Left lung (tissue), 10 donors: ENCODE data around the gene PTPRN2. TPM values are rescaled to one million over a fixed set of nuclear protein-coding genes. Genes with fewer than 3 reads are reported as not detected.
A peak's percentile ranks its signal among the peaks of the same experiment; 100 is the strongest.
"Not testable (repeated sequence)": the region's sequence is repeated elsewhere in the genome, so short reads cannot be mapped to it uniquely, and the experiment has no call there.

ENCODE experiments used
- ATAC-seq: fragments of 200-7000 bp; cut with Tn5 transposase; one replicate; pipeline ENCODE4 v1.9.1; 2020; ENCODE audit warnings: moderate library complexity
- DNase-seq, 4 donors: peaks; one replicate each; pipeline ENCODE4 v3.0.0-alpha.2; 2013 to 2020
- H3K27ac ChIP-seq, 2 donors: fragments of 200-600 bp; sonication (generic) in 1 of 2; one replicate each; pipeline versions ENCODE4 v1.5.0 to v1.8.0; 2020 to 2021
- H3K27me3 ChIP-seq, 2 donors: fragments of 200-600 bp; sonication (generic) in 1 of 2; one replicate each; pipeline versions ENCODE4 v1.5.0 to v1.8.0; 2020 to 2021
- H3K36me3 ChIP-seq, 2 donors: fragments of 200-600 bp; sonication (generic) in 1 of 2; one replicate each; pipeline versions ENCODE4 v1.5.0 to v1.8.0; 2020 to 2021
- H3K4me1 ChIP-seq, 2 donors: fragments of 200-600 bp; one replicate each; pipeline ENCODE4 v1.8.0; 2021
- H3K4me3 ChIP-seq, 2 donors: fragments of 200-600 bp; sonication (generic) in 1 of 2; one replicate each; pipeline versions ENCODE4 v1.5.0 to v1.8.0; 2020 to 2021; ENCODE audit warnings: mild to moderate bottlenecking in 1 of 2
- H3K9me3 ChIP-seq, 2 donors: fragments of 200-600 bp; sonication (generic) in 1 of 2; one replicate each; pipeline versions ENCODE4 v1.5.0 to v1.8.0; 2020 to 2021
- CTCF ChIP-seq, 2 donors: fragments of 200-600 bp; sonication (generic) in 1 of 2; IDR thresholded peaks; one replicate each; pipeline versions ENCODE4 v1.5.0 to v1.8.0; 2021; ENCODE audit warnings: antibody characterized with exemption in 2 of 2
- intact Hi-C, 2 donors: fragments of 100-400 bp; cut with DNase I; formaldehyde crosslinking; loops; one replicate each; pipeline versions ENCODE4 v1.11.2 to v1.14.2; 2022
- polyA plus RNA-seq, 6 donors: library from polyadenylated mRNA; unstranded; fragments of 120-200 nt; gene quantifications; one replicate each; pipeline ENCODE4 v1.2.1, GENCODE V29; 2013; ENCODE audit not compliant: insufficient read length in 6 of 6
- total RNA-seq, 2 donors: library from RNA; stranded (reverse); fragmentation: NEBNext Ultra II Directional; extraction: Animal tissue kit (Norgen Biotek cat#: 25700); gene quantifications; one replicate each; pipeline ENCODE4 v1.2.1, GENCODE V29; 2021
- donor health status: DM: no; HTN: yes; CAD: no.
- donor health status: DM: no; HTN: no; CAD: no.

The PTPRN2 gene
- total and polyA plus RNA-seq, 8 donors, result 4.0 to 7.8 (median 6.8) TPM

DNA sequence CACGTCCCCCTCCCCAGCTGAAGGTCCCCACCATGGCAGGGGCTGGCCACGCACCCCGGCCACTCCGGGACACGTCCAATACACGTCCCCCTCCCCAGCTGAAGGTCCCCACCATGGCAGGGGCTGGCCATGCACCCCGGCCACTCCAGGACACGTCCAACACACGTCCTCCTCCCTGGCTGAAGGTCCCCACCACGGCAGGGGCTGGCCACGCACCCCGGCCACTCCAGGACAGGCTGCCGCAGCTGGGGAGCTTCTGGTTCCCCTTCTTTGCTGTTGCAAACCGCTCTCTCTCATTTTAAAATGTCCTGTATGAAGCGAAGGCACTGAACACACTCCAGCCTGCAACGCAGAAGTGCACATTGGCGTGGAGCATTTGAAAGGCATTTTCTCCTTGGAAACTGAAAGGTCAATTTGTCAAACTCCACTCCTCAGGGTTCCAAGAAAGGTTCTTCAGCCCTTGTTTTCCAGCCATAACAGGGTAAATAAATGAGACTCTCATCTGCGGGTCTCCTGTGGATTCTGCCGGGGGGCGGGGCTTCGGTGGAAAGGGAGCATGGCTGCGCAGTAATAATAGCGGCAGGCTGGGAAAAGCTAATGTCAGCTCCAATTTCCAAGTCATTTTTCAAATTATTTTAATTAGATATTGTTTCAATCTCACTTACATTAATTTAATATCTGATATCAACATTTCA is 670.5 kb downstream of the PTPRN2 start:
- TF ChIP-seq CTCF (IDR thresholded peaks at IDR 0.05), result no peak
- Histone ChIP-seq H3K36me3 (no peaks in the 10 kb centered on the region), H3K27me3 (no peaks in the 10 kb centered on the region), H3K27ac (no peak overlapping the region), H3K9me3 (peaks cover 0 to 23% of the 10 kb centered on the region in 2 donors), H3K4me3 (no peak overlapping the region), H3K4me1 (no peaks in the 10 kb centered on the region)
- intact Hi-C loops, result no loop called here
- ATAC-seq (no peak), DNase-seq (no peak)

GRCh38 chr7:157910446-157910845 is 677.2 kb downstream of the PTPRN2 start:
- Histone ChIP-seq H3K4me1 (no peaks in the 10 kb centered on the region), H3K4me3 (no peak overlapping the region), H3K27me3 (peaks cover 0 to 5% of the 10 kb centered on the region in 2 donors), H3K36me3 (no peaks in the 10 kb centered on the region), H3K9me3 (peaks cover 0 to 16% of the 10 kb centered on the region in 2 donors), H3K27ac (no peak overlapping the region)
- intact Hi-C loops, result no loop called here
- DNase-seq (peak in 1 of 4 donors; percentile 51), ATAC-seq (no peak)
- no peak for TF ChIP-seq CTCF (IDR thresholded peaks at IDR 0.05)

DNA sequence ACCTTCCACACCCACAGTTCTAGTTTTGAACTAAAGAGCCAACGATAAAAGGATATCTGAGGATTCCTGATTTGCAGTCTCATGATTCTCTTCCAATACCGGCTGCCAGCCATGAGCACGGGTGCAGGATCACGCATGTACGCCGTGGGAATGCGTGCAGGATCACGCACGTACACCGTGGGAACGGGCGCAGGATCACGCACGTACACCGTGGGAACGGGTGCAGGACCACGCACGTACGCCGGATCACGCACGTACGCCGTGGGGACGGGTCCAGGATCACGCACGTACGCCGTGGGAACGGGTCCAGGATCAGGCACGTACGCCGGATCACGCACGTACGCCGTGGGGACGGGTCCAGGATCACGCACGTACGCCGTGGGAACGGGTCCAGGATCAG is 677.6 kb downstream of the PTPRN2 start:
- H3K4me3 ChIP-seq, ATAC-seq, H3K36me3 ChIP-seq, H3K27me3 ChIP-seq, H3K27ac ChIP-seq, H3K4me1 ChIP-seq, intact Hi-C loops: not testable (repeated sequence)
- peaks cover 0 to 13% of the 10 kb centered on the region in 2 donors for H3K9me3 ChIP-seq
- peak in 1 of 4 donors; percentile 37 for DNase-seq

GRCh38 chr7:157909370-157909769 is 678.3 kb downstream of the PTPRN2 start:
- H3K4me1 ChIP-seq, result no peaks in the 10 kb centered on the region
- intact Hi-C loops, result no loop called here
- H3K27ac ChIP-seq, result no peak overlapping the region
- no peak for TF ChIP-seq CTCF (IDR thresholded peaks at IDR 0.05)
- no peaks in the 10 kb centered on the region for H3K36me3 ChIP-seq
- no peak overlapping the region for H3K4me3 ChIP-seq
- DNase-seq, result peak in 1 of 4 donors; percentile 57
- H3K9me3 ChIP-seq, result peaks cover 0 to 6% of the 10 kb centered on the region in 2 donors
- peaks cover 0 to 10% of the 10 kb centered on the region in 2 donors for H3K27me3 ChIP-seq
- no peak for ATAC-seq

GRCh38 chr7:157908006-157908782 is 679.4 kb downstream of the PTPRN2 start:
- H3K4me3 ChIP-seq, result no peak overlapping the region
- no peak for ATAC-seq
- peak in 1 of 4 donors; percentile 76 for DNase-seq
- no peak overlapping the region for H3K27ac ChIP-seq
- H3K27me3 ChIP-seq, result peaks cover 0 to 10% of the 10 kb centered on the region in 2 donors
- intact Hi-C loops, result no loop called here
- no peaks in the 10 kb centered on the region for H3K36me3 ChIP-seq
- TF ChIP-seq CTCF (IDR thresholded peaks at IDR 0.05), result no peak
- H3K9me3 ChIP-seq, result peaks cover 0 to 3% of the 10 kb centered on the region in 2 donors
- H3K4me1 ChIP-seq, result no peaks in the 10 kb centered on the region
